Fibroblast of the aortic adventitia (primary cell): ENCODE results near the gene ZBED4. TPM values are rescaled to one million over a fixed set of nuclear protein-coding genes. Genes with fewer than 3 reads are reported as not detected.
A peak's percentile ranks its signal among the peaks of the same experiment; 100 is the strongest.

Experiments
- DNase-seq: peaks from one replicate; pipeline ENCODE4 v3.0.0-alpha.2; 2010; ENCODE audit warnings: low read depth
- H3K4me3 ChIP-seq: 2 replicates; pipeline ENCODE4 v1.5.1; 2011; ENCODE audit warnings: low read depth, mild to moderate bottlenecking, control low read depth, low read length, moderate library complexity
- CTCF ChIP-seq: IDR thresholded peaks from 2 replicates; pipeline ENCODE4 v1.5.1; 2011; ENCODE audit warnings: mild to moderate bottlenecking, low read length, control low read depth, inconsistent platforms; ENCODE audit not compliant: insufficient read depth
- total RNA-seq: library from RNA; depleted of rRNA; stranded (reverse); fragments of >200 nt; gene quantifications from 2 replicates; pipeline ENCODE4 v1.2.3, GENCODE V29; 2012; ENCODE audit warnings: low replicate concordance

Gene ZBED4
- total RNA-seq, 1 donor: 8.3 TPM

- H3K4me3 ChIP-seq: no peak overlapping the region
- no peak for TF ChIP-seq CTCF
- DNase-seq: no peak
Measured at GRCh38 chr22:49811020-49811791, 42.4 kb upstream of the ZBED4 start.

DNA sequence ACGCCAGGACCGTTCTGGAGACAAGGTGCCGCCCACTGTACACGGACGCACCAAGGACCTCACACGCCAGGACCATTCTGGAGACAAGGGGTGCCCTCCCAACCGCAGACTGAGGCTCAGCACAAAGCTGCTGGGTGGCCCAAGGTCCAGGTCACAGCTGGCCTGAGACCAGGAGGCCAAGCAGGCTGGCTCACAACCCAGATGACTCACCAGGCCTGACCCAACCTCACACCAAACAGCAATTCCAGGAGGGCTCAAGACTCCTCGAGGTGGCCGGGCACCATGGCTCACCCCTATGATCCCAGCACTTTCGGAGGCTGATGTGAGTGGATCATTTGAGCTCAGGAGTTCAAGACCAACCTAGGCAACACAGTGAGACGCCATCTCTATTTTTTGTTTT lies 40.8 kb upstream of the ZBED4 start:
- TF ChIP-seq CTCF: no peak
- DNase-seq: peak; percentile 18

DNA sequence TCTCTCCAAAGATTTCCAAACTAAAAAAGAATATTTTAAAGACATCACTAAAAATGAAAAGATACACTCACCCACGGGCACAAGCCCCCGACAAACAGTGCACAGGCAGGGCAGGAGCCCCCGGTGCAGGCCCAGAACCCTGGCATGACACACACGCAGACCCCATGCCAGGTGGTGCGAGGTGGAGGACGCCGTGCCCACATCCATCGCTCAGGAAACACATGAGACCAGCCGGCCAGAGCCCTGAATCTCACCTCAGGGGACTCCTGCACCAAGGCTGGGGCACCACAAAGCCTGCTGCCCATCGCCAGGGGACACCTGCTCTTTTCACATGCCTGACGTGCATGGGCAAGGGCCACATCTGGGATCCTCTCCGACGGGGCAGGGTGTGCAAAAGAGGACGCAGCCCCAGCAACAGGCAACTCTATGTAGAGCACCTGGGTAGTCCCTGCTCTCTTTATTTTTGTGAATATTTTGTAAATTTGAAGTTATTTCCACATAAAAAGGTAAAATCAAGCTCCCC lies 39.4 kb upstream of the ZBED4 start:
- TF ChIP-seq CTCF: no peak
- H3K4me3 ChIP-seq: no peak overlapping the region
- DNase-seq: no peak

More for the DNA sequence above, 40.8 kb upstream of the ZBED4 start:
- H3K4me3 ChIP-seq: no peak overlapping the region

DNA sequence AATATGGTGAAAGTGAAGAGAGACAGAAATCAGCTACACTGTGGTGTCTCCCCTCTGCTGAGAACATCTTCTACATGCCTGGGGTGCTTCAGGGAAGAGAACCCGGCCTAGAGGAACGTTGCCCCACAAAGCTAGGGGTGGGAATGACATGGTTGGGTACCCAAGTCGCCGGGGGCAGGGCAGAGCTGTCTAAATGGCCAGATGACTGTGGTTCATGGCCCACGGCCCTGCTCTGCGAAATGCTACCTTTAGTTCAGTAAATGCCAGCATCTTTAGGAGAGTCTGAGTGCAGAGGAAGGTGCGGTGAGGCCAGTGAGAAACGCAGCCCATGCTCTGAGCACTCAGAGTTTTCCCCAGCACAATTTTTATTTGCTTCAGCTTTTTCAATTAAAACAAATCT lies 38.8 kb upstream of the ZBED4 start:
- DNase-seq: no peak
- no peak for TF ChIP-seq CTCF
- H3K4me3 ChIP-seq: no peak overlapping the region

- DNase-seq: no peak
- H3K4me3 ChIP-seq: no peak overlapping the region
- TF ChIP-seq CTCF: no peak
Measured at GRCh38 chr22:49815641-49816091, 38.0 kb upstream of the ZBED4 start.

- no peak for TF ChIP-seq CTCF
- no peak overlapping the region for H3K4me3 ChIP-seq
- no peak for DNase-seq
Measured at GRCh38 chr22:49817359-49817758, 36.3 kb upstream of the ZBED4 start.
